Activated naive CD8-positive, alpha-beta T cell treated with anti-CD3 and anti-CD28 coated beads, Interleukin-2, amount 50 U/mL, for 24 hours (primary cell): Measurements from ENCODE around the gene JMY.
A peak's percentile ranks its signal among the peaks of the same experiment; 100 is the strongest.
"Not testable (repeated sequence)": the region's sequence is repeated elsewhere in the genome, so short reads cannot be mapped to it uniquely, and the experiment has no call there.

Experiments
- ATAC-seq: fragments of 150-1000 bp; cut with Tn5 transposase; one replicate; pipeline ENCODE4 v1.10.0; 2021
- DNase-seq: peaks from one replicate; pipeline ENCODE4 v3.0.0; 2021
- H3K27ac Mint-ChIP-seq: one replicate; pipeline ENCODE4 v1.8.0; 2021; ENCODE audit warnings: mild to moderate bottlenecking, mixed read lengths
- H3K27me3 Mint-ChIP-seq: one replicate; pipeline ENCODE4 v1.8.0; 2021; ENCODE audit warnings: mixed read lengths
- H3K36me3 Mint-ChIP-seq: one replicate; pipeline ENCODE4 v1.8.0; 2021; ENCODE audit warnings: low read depth, mixed read lengths
- H3K4me1 Mint-ChIP-seq: one replicate; pipeline ENCODE4 v1.8.0; 2021; ENCODE audit warnings: mixed read lengths
- H3K4me3 Mint-ChIP-seq: one replicate; pipeline ENCODE4 v1.8.0; 2021; ENCODE audit warnings: mild to moderate bottlenecking, moderate library complexity, mixed read lengths
- H3K9me3 Mint-ChIP-seq: one replicate; pipeline ENCODE4 v1.8.0; 2021; ENCODE audit warnings: mixed read lengths

Gene JMY

GRCh38 chr5:79225441-79225840, 10.5 kb upstream of the JMY start:
- H3K27ac Mint-ChIP-seq: no peak overlapping the region
- ATAC-seq: no peak

GRCh38 chr5:79227484-79228025, 8.4 kb upstream of the JMY start:
- Mint-ChIP-seq H3K4me3 (no peak overlapping the region), H3K9me3 (no peaks in the 10 kb centered on the region), H3K27ac (no peak overlapping the region), H3K4me1 (peaks cover 8% of the 10 kb centered on the region), H3K36me3 (no peaks in the 10 kb centered on the region), H3K27me3 (no peaks in the 10 kb centered on the region)
- DNase-seq (no peak), ATAC-seq (no peak)

More at GRCh38 chr5:79225441-79225840, 10.5 kb upstream of the JMY start:
- no peaks in the 10 kb centered on the region for H3K27me3 Mint-ChIP-seq
- peaks cover 8% of the 10 kb centered on the region for H3K4me1 Mint-ChIP-seq
- no peaks in the 10 kb centered on the region for H3K9me3 Mint-ChIP-seq
- H3K4me3 Mint-ChIP-seq: no peak overlapping the region
- H3K36me3 Mint-ChIP-seq: no peaks in the 10 kb centered on the region
- no peak for DNase-seq

GRCh38 chr5:79229357-79230174, 6.4 kb upstream of the JMY start:
- no peaks in the 10 kb centered on the region for H3K9me3 Mint-ChIP-seq
- no peaks in the 10 kb centered on the region for H3K36me3 Mint-ChIP-seq
- peak; percentile 68 for ATAC-seq
- H3K27ac Mint-ChIP-seq: peak overlapping the region; percentile 59
- H3K4me3 Mint-ChIP-seq: no peak overlapping the region
- H3K27me3 Mint-ChIP-seq: no peaks in the 10 kb centered on the region
- DNase-seq: no peak
- H3K4me1 Mint-ChIP-seq: peaks cover 8% of the 10 kb centered on the region

GRCh38 chr5:79235261-79235633, 684 bp upstream of the JMY start:
- H3K9me3 Mint-ChIP-seq: no peaks in the 10 kb centered on the region
- ATAC-seq (peak; percentile 42), DNase-seq (no peak)
- H3K27me3 Mint-ChIP-seq: no peaks in the 10 kb centered on the region
- H3K4me3 Mint-ChIP-seq: peak overlapping the region; percentile 89
- no peaks in the 10 kb centered on the region for H3K36me3 Mint-ChIP-seq
- peaks cover 19% of the 10 kb centered on the region for H3K4me1 Mint-ChIP-seq
- peak overlapping the region; percentile 91 for H3K27ac Mint-ChIP-seq

GRCh38 chr5:79236362-79236969, 535 bp downstream of the JMY start:
- peak overlapping the region; percentile 74 for H3K27ac Mint-ChIP-seq
- ATAC-seq (peak; percentile 30), DNase-seq (peak; percentile 39)
- H3K4me1 Mint-ChIP-seq: peaks cover 29% of the 10 kb centered on the region
- H3K36me3 Mint-ChIP-seq: no peaks in the 10 kb centered on the region
- H3K27me3 Mint-ChIP-seq: no peaks in the 10 kb centered on the region
- peak overlapping the region; percentile 89 for H3K4me3 Mint-ChIP-seq
- no peaks in the 10 kb centered on the region for H3K9me3 Mint-ChIP-seq

GRCh38 chr5:79236970-79237739, 1.2 kb downstream of the JMY start:
- Mint-ChIP-seq H3K4me1 (peaks cover 36% of the 10 kb centered on the region), H3K9me3 (no peaks in the 10 kb centered on the region), H3K36me3 (no peaks in the 10 kb centered on the region), H3K27ac (peak overlapping the region; percentile 34), H3K27me3 (no peaks in the 10 kb centered on the region), H3K4me3 (peak overlapping the region; percentile 89)
- ATAC-seq: peak; percentile 33
- DNase-seq: peak; percentile 47

- ATAC-seq (no peak), DNase-seq (no peak)
- Mint-ChIP-seq H3K27ac (peak overlapping the region; percentile 34), H3K4me3 (peak overlapping the region; percentile 89), H3K27me3 (no peaks in the 10 kb centered on the region), H3K36me3 (no peaks in the 10 kb centered on the region), H3K4me1 (peaks cover 44% of the 10 kb centered on the region), H3K9me3 (no peaks in the 10 kb centered on the region)
These were observed 2.0 kb downstream of the JMY start for GRCh38 chr5:79237740-79238560.

- Mint-ChIP-seq H3K36me3 (no peaks in the 10 kb centered on the region), H3K9me3 (no peaks in the 10 kb centered on the region), H3K4me1 (peaks cover 62% of the 10 kb centered on the region), H3K4me3 (peak overlapping the region; percentile 7), H3K27me3 (no peaks in the 10 kb centered on the region), H3K27ac (no peak overlapping the region)
- no peak for DNase-seq
- no peak for ATAC-seq
These were observed 4.6 kb downstream of the JMY start for GRCh38 chr5:79240561-79240960.

GRCh38 chr5:79241535-79241979, 5.6 kb downstream of the JMY start:
- Mint-ChIP-seq H3K36me3 (no peaks in the 10 kb centered on the region), H3K9me3 (no peaks in the 10 kb centered on the region), H3K27me3 (no peaks in the 10 kb centered on the region), H3K27ac (no peak overlapping the region), H3K4me3 (no peak overlapping the region), H3K4me1 (peaks cover 64% of the 10 kb centered on the region)
- DNase-seq (no peak), ATAC-seq (no peak)

GRCh38 chr5:79242242-79243039, 6.5 kb downstream of the JMY start:
- Mint-ChIP-seq H3K4me1 (peaks cover 64% of the 10 kb centered on the region), H3K4me3 (no peak overlapping the region), H3K27ac (no peak overlapping the region), H3K36me3 (no peaks in the 10 kb centered on the region), H3K9me3 (no peaks in the 10 kb centered on the region), H3K27me3 (no peaks in the 10 kb centered on the region)
- DNase-seq: no peak
- no peak for ATAC-seq

GRCh38 chr5:79243224-79243623, 7.3 kb downstream of the JMY start:
- no peak overlapping the region for H3K27ac Mint-ChIP-seq
- ATAC-seq (no peak), DNase-seq (no peak)
- no peaks in the 10 kb centered on the region for H3K9me3 Mint-ChIP-seq
- no peaks in the 10 kb centered on the region for H3K36me3 Mint-ChIP-seq
- no peak overlapping the region for H3K4me3 Mint-ChIP-seq
- peaks cover 59% of the 10 kb centered on the region for H3K4me1 Mint-ChIP-seq
- H3K27me3 Mint-ChIP-seq: no peaks in the 10 kb centered on the region

- not testable (repeated sequence) for H3K27ac Mint-ChIP-seq, ATAC-seq, H3K36me3 Mint-ChIP-seq, H3K4me3 Mint-ChIP-seq, DNase-seq, H3K27me3 Mint-ChIP-seq, H3K9me3 Mint-ChIP-seq
- peaks cover 50% of the 10 kb centered on the region for H3K4me1 Mint-ChIP-seq
These were observed 18.1 kb downstream of the JMY start for GRCh38 chr5:79254067-79254466.

GRCh38 chr5:79255786-79256557, 20.0 kb downstream of the JMY start:
- DNase-seq (peak; percentile 18), ATAC-seq (peak; percentile 85)

More at GRCh38 chr5:79255786-79256557, 20.0 kb downstream of the JMY start:
- H3K36me3 Mint-ChIP-seq: peaks cover 5% of the 10 kb centered on the region
- peaks cover 39% of the 10 kb centered on the region for H3K4me1 Mint-ChIP-seq
- H3K27ac Mint-ChIP-seq: no peak overlapping the region
- H3K27me3 Mint-ChIP-seq: no peaks in the 10 kb centered on the region
- no peaks in the 10 kb centered on the region for H3K9me3 Mint-ChIP-seq
- H3K4me3 Mint-ChIP-seq: no peak overlapping the region
